Retinal pigment epithelial cell (primary cell): ENCODE results near the gene SAMD8.
"Not testable (repeated sequence)": the region's sequence is repeated elsewhere in the genome, so short reads cannot be mapped to it uniquely, and the experiment has no call there.

Source experiments
- DNase-seq: peaks from one replicate; pipeline ENCODE4 v3.0.0-alpha.2; 2010; ENCODE audit warnings: low read depth
- H3K4me3 ChIP-seq: 2 replicates; pipeline ENCODE4 v1.5.1; 2011; ENCODE audit warnings: mild to moderate bottlenecking, low read length, control low read depth, moderate library complexity
- TF ChIP-seq, protein P1 (sequence below): conservative IDR thresholded peaks from 2 replicates; pipeline ENCODE4 v1.5.1; 2011; ENCODE audit warnings: low read depth, low read length, control low read depth, inconsistent platforms

Gene SAMD8

DNA sequence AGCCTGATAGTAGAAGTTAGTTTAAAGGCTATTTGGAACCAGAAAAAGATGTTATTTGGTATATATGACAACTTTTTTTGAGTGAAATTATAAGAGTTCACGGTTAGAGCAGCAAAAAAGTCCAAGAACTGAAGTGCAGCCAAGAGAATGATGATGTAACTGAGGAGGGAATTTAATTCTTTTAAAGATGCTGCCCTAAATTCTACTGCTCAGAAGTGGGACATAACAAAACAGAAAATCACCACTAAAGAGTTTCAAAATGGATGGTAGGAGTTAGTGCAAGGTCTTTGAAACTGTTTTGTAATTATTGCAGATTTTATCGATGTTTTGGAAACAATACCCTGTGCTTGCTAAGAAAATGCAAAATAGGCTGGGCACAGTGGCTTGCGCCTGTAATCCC lies 6.5 kb downstream of the SAMD8 start:
- no peak for DNase-seq
- TF ChIP-seq, protein P1, sequence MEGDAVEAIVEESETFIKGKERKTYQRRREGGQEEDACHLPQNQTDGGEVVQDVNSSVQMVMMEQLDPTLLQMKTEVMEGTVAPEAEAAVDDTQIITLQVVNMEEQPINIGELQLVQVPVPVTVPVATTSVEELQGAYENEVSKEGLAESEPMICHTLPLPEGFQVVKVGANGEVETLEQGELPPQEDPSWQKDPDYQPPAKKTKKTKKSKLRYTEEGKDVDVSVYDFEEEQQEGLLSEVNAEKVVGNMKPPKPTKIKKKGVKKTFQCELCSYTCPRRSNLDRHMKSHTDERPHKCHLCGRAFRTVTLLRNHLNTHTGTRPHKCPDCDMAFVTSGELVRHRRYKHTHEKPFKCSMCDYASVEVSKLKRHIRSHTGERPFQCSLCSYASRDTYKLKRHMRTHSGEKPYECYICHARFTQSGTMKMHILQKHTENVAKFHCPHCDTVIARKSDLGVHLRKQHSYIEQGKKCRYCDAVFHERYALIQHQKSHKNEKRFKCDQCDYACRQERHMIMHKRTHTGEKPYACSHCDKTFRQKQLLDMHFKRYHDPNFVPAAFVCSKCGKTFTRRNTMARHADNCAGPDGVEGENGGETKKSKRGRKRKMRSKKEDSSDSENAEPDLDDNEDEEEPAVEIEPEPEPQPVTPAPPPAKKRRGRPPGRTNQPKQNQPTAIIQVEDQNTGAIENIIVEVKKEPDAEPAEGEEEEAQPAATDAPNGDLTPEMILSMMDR: no peak
- H3K4me3 ChIP-seq: no peak overlapping the region

DNA sequence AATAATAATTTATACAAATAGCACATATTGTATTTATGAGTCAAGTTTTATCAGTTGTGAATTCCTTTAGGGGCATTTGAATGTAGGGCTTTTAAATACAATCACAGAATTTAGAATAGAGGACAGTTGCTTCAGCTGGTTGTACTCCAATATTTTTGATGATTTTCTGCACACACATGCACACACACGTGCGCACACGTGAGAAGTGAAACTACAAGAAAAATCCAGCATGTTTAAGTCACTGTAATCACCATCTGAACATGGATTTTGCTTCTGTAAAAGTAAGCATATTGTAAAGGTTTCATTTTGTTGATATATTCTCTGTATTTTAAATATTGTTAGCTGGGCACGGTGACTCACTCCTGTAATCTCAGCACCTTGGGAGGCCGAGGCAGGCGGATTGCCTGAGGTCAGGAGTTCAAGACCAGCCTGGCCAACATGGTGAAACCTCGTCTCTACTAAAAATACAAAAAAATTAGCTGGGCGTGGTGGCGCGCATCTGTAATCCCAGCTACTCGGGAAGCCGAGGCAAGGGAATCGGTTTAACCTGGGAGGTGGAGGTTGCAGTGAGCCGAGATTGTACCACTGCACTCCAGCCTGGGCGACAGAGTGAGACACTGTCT lies 8.1 kb downstream of the SAMD8 start:
- DNase-seq, H3K4me3 ChIP-seq: not testable (repeated sequence)

DNA sequence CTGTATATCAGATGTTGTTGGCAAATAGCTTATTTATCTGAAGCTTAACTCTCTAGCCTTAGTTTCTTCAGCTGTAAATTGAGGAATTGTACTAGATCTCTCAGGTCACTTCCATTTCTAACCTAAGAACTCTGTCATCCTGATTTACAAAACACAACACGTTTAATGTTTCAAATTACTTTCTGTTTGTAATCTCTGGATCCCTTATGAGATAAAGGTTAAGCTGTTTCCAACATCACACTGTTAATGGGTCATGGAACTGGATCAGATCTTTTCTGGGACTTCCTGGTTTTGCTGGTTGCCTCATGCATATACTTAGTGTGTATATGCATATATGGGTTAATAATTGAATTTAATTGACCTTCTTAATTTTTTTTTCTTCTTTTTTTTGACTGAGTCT lies 9.9 kb downstream of the SAMD8 start:
- no peak for DNase-seq
- TF ChIP-seq, protein P1: no peak
- no peak overlapping the region for H3K4me3 ChIP-seq

DNA sequence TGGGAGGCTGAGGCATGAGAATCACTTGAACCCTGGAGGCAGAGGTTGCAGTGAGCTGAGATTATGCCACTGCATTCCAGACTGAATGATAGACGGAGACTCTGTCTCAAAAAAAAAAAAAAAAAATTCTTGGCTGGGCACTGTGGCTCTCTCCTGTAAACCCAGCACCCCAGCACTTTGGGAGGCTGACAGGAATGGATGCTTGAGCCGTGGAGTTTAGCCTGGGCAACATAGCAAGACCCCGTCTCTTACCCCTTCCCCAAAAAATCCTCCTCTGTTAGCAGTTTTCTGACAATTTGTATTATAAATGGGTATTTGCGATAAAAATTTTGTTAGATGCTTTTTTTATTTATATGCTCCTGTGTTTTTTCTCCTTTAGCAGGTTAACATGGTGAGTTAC lies 11.0 kb downstream of the SAMD8 start:
- TF ChIP-seq, protein P1: no peak
- no peak for DNase-seq
- H3K4me3 ChIP-seq: no peak overlapping the region

DNA sequence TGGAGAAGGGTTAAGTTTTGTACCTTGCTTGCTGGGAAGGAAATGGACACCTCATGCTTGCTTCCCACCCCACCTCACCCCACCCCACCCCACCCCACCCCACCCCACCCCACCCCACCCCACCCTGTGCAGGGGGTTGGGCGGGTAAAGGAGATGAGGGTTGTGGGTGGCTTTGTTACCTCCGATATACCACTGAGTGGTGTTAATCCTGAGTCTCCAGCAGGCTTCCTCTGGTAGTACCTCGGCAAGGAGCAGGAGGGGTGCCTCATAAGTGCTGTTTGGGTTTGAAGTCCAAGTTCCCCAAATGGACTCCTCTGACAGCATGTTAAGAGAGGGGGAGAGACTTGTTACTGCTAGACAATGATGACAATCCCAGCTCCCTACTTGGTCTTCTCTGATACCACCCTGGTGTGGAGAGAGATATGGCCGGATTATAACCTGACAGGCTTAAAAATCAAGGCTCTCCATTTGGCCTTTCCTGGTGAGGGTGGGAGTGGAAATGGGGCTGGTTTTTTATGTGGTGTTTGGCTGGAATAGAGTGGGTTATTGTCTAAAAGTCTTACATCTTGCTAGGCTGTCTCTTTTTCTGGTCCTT lies 11.7 kb downstream of the SAMD8 start:
- no peak overlapping the region for H3K4me3 ChIP-seq
- no peak for DNase-seq
- TF ChIP-seq, protein P1: no peak

DNA sequence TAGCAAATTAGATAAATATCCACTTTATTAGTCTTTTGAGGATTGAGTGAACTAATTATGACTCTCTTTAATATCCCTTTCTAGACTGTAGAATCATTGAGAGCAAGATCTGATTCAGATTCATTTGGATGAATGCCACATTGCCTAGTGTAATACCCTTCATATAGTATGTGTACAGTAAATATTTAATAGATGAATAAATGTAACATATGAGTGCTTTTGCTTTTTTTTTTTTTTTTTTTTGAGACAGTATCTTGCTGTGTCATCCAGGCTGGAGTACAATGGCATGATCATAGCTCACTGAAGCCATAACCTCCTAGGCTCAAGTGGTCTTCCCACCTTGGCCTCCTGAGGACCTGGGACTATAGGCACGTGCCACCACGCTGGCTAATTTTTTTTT lies 14.8 kb downstream of the SAMD8 start:
- H3K4me3 ChIP-seq: no peak overlapping the region
- no peak for DNase-seq
- TF ChIP-seq, protein P1: no peak

DNA sequence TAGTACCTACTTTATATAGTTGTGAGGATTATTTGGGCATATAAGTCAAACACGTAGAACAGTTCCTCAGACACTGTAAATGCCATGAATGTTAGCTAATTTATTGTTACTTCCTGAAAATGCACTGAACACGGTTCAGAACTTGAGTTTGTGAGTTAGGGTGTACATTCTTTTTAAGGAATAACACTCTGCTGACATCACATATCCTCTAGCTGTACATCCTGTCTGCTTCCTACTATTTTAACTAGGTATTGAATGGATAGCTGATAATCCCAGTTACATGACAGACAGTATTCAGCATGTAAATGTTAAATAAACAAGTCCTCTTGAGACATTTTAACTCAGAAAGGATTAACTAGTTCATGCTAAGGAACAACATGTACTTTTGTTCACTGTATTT lies 16.0 kb downstream of the SAMD8 start:
- TF ChIP-seq, protein P1: no peak
- H3K4me3 ChIP-seq: no peak overlapping the region
- DNase-seq: no peak

DNA sequence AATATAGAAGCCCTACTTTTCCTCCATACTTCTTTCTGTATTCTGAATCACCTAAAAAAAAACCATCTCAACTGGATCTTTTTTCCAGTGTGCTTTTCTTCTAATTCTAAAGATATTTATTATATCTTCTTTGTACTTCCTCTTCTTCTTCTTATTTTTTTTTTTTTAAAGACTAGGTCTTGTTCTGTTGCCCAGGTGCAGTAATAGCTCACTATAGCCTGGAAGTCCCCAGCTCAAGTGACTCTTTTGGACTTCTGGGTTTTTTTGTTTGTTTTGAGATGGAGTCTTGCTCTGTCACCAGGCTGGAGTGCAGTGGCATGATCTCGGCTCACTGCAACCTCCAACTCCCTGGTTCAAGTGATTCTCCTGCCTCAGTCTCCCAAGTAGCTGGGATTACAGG lies 17.5 kb downstream of the SAMD8 start:
- DNase-seq, H3K4me3 ChIP-seq: not testable (repeated sequence)
